HepG2 (cell line): ENCODE results near the gene MCC. TPM values are rescaled to one million over a fixed set of nuclear protein-coding genes. Genes with fewer than 3 reads are reported as not detected.

Experiments used
- DNMT1 ChIP-seq: sonication (generic); formaldehyde crosslinking; IDR thresholded peaks from 2 replicates; pipeline ENCODE4 v1.5.1; 2020; ENCODE audit warnings: mild to moderate bottlenecking, missing genetic modification reagents
- FOSL2 ChIP-seq: sonication (generic); formaldehyde crosslinking; IDR thresholded peaks from 2 replicates; pipeline ENCODE4 v1.4.0; 2020; ENCODE audit warnings: missing genetic modification reagents
- GATAD2A ChIP-seq: IDR thresholded peaks from 2 replicates; pipeline ENCODE4 v1.6.1; 2016
- MED13 ChIP-seq: sonication (generic); formaldehyde crosslinking; IDR thresholded peaks from 2 replicates; pipeline ENCODE4 v1.5.0; 2020; ENCODE audit warnings: missing genetic modification reagents
- MLXIP ChIP-seq: sonication (generic); formaldehyde crosslinking; IDR thresholded peaks from 2 replicates; pipeline ENCODE4 v1.9.0; 2021; ENCODE audit warnings: missing genetic modification reagents, borderline replicate concordance
- REST ChIP-seq, 2 experiments: IDR thresholded peaks; 2 replicates each; pipeline ENCODE4 v1.6.1; 2011 to 2012; ENCODE audit warnings: low read length in 2 of 2, borderline replicate concordance in 1 of 2, low read depth in 1 of 2, mild to moderate bottlenecking in 1 of 2, moderate library complexity in 1 of 2
- RFX1 ChIP-seq: fragments of 450-650 bp; IDR thresholded peaks from 2 replicates; pipeline ENCODE4 v1.6.1; 2017
- RXRB ChIP-seq: IDR thresholded peaks from 2 replicates; pipeline ENCODE4 v1.6.1; 2016; ENCODE audit warnings: borderline replicate concordance, missing genetic modification reagents, missing compliant biosample characterization
- SMAD1 ChIP-seq: sonication (generic); formaldehyde crosslinking; IDR thresholded peaks from 2 replicates; pipeline ENCODE4 v1.4.0; 2020; ENCODE audit warnings: missing genetic modification reagents, low read depth, mild to moderate bottlenecking, borderline replicate concordance
- SMYD3 ChIP-seq: sonication (generic); formaldehyde crosslinking; IDR thresholded peaks from 2 replicates; pipeline ENCODE4 v1.8.1; 2023; ENCODE audit warnings: mild to moderate bottlenecking, missing genetic modification reagents
- SP140L ChIP-seq: sonication (generic); formaldehyde crosslinking; IDR thresholded peaks from 2 replicates; pipeline ENCODE4 v1.4.0; 2020; ENCODE audit warnings: missing genetic modification reagents, borderline replicate concordance
- ZBTB21 ChIP-seq: sonication (generic); formaldehyde crosslinking; IDR thresholded peaks from 2 replicates; pipeline ENCODE4 v1.4.0; 2020; ENCODE audit warnings: missing genetic modification reagents
- ZBTB37 ChIP-seq: sonication (generic); formaldehyde crosslinking; IDR thresholded peaks from 2 replicates; pipeline ENCODE4 v1.4.0; 2020; ENCODE audit warnings: mild to moderate bottlenecking, missing genetic modification reagents
- ZIK1 ChIP-seq: sonication (generic); formaldehyde crosslinking; IDR thresholded peaks from 2 replicates; pipeline ENCODE4 v1.5.0; 2020; ENCODE audit warnings: mild to moderate bottlenecking, low read depth, missing genetic modification reagents, borderline replicate concordance
- ZMYM3 ChIP-seq: sonication (generic); formaldehyde crosslinking; IDR thresholded peaks from 2 replicates; pipeline ENCODE4 v1.5.1; 2020; ENCODE audit warnings: mild to moderate bottlenecking, missing genetic modification reagents
- ZNF343 ChIP-seq: sonication (generic); formaldehyde crosslinking; IDR thresholded peaks from 2 replicates; pipeline ENCODE4 v1.4.0; 2020; ENCODE audit warnings: mild to moderate bottlenecking, missing genetic modification reagents
- ZNF556 ChIP-seq: sonication (generic); formaldehyde crosslinking; IDR thresholded peaks from 2 replicates; pipeline ENCODE4 v1.4.0; 2020; ENCODE audit warnings: mild to moderate bottlenecking, missing genetic modification reagents, borderline replicate concordance
- ZNF570 ChIP-seq: sonication (generic); formaldehyde crosslinking; IDR thresholded peaks from 2 replicates; pipeline ENCODE4 v1.4.0; 2020; ENCODE audit warnings: mild to moderate bottlenecking, missing genetic modification reagents, borderline replicate concordance
- ZNF576 ChIP-seq: sonication (generic); formaldehyde crosslinking; IDR thresholded peaks from 2 replicates; pipeline ENCODE4 v1.4.0; 2020; ENCODE audit warnings: mild to moderate bottlenecking, missing genetic modification reagents
- ZNF747 ChIP-seq: sonication (generic); formaldehyde crosslinking; IDR thresholded peaks from 2 replicates; pipeline ENCODE4 v1.8.1; 2023; ENCODE audit warnings: missing genetic modification reagents, mild to moderate bottlenecking, borderline replicate concordance
- ZSCAN25 ChIP-seq: sonication (generic); formaldehyde crosslinking; IDR thresholded peaks from 2 replicates; pipeline ENCODE4 v1.8.0; 2022; ENCODE audit warnings: mild to moderate bottlenecking, missing genetic modification reagents
- polyA plus RNA-seq, 8 experiments: library from polyadenylated mRNA; depleted of rRNA in 3 of 8; stranded (reverse) in 7 of 8; unstranded in 1 of 8; fragments of >200 nt; fragmentation: Illumina TruSeq in 4 of 8; extraction: Trizol in 4 of 8; gene quantifications; 2 replicates each; pipeline versions ENCODE4 v1.2.1 to v1.2.3, GENCODE V29; 2011 to 2016; ENCODE audit warnings: low read depth in 4 of 8, missing spikeins in 1 of 8, mixed read lengths in 1 of 8; ENCODE audit not compliant: insufficient read depth in 1 of 8
- total RNA-seq, 5 experiments: library from RNA; depleted of rRNA; stranded (reverse); fragments of >200 nt; fragmentation: Illumina TruSeq; extraction: Trizol; gene quantifications; 2 replicates each; pipeline ENCODE4 v1.2.3, GENCODE V29; 2016; ENCODE audit warnings: low read depth in 1 of 5

The MCC gene
- total and polyA plus RNA-seq, 2 of the 13 experiments (the other 11 are each of a cell fraction or from before 2014, with no cell fraction given) = 0.55 to 2.4 TPM

GRCh38 chr5:113513384-113514288 lies 25.4 kb upstream of the MCC start, which contains the start of gene YTHDC2 (continued):
- TF ChIP-seq REST (IDR thresholded peaks at IDR 0.05; ENCODE audit: borderline replicate concordance in 1 of 2, low read depth in 1 of 2, low read length in 2 of 2) = peak in 1 of 2 experiments; percentile 31; a peak in 1 of 4 replicates
- TF ChIP-seq ZNF747 (CRISPR knock-in tag) = peak; percentile 40; the same call in 1 of the 2 replicates
- TF ChIP-seq FOSL2 (CRISPR knock-in tag) = peak; percentile 81
- no peak; the same call in 1 of the 2 replicates for TF ChIP-seq SMAD1 (CRISPR knock-in tag)
- no peak for TF ChIP-seq MED13 (CRISPR knock-in tag)
- no peak for TF ChIP-seq SP140L (CRISPR knock-in tag)
- TF ChIP-seq ZNF570 = no peak
- TF ChIP-seq ZBTB37 (CRISPR knock-in tag) = no peak
- no peak for TF ChIP-seq ZNF576
- TF ChIP-seq ZNF556 (CRISPR knock-in tag) = peak; percentile 91
- TF ChIP-seq ZBTB21 (CRISPR knock-in tag) = peak; percentile 97
- TF ChIP-seq RFX1 = no peak
- TF ChIP-seq ZIK1 (CRISPR knock-in tag) = no peak
- TF ChIP-seq DNMT1 (CRISPR knock-in tag) = 0 out of 2 replicates have a peak, but pooled peaks have one; percentile 66
- no peak for TF ChIP-seq MLXIP (CRISPR knock-in tag)
- peak; percentile 46 for TF ChIP-seq SMYD3 (CRISPR knock-in tag)
- TF ChIP-seq ZSCAN25 = peak; percentile 35; the same call in 1 of the 2 replicates
- peak; percentile 67 for TF ChIP-seq GATAD2A
- no peak; the same call in 1 of the 2 replicates for TF ChIP-seq RXRB (CRISPR knock-in tag)
- TF ChIP-seq ZNF343 (CRISPR knock-in tag) = 0 out of 2 replicates have a peak, but pooled peaks have one; percentile 58
- no peak for TF ChIP-seq ZMYM3 (CRISPR knock-in tag)
